ENCODE results near the gene CAPN13. TPM values are rescaled to one million over a fixed set of nuclear protein-coding genes. Genes with fewer than 3 reads are reported as not detected.

CAPN13 gene
- total RNA-seq, 2 experiments from 2014 or later: not detected

DNA sequence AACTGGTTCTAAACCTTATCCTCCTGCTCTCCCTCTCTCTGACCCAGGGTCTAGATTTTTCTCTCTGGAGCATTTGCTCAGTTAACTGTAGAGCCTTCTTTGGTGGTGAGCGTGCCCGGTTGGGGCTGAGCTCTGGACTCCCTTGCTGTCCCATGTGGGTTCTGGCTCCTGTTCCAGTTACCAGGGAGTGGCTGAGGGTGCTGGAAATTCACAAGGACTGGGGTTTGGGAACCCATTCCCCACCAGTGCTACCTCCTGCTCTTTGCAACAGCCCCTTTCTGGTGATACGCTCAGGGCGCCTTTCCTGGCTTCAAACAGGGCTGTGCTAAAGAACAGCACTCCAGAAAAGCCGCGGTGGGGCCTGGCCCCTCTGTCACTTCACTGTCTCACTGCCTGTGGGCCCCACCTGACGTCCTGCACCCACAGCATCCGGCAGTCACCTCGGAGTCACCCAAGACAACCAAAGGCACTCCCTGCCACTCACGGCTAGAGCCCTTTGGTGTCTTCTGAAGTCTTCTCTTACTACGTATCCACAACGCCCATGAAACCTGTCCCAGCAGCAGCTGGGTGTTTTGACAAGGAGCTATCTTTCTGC, 41.3 kb downstream of the CAPN13 start:
- Mint-ChIP-seq H3K4me3 (no peak overlapping the region), H3K36me3 (ENCODE audit: low read depth) (no peaks in the 10 kb centered on the region), H3K4me1 (no peaks in the 10 kb centered on the region), H3K9me3 (no peaks in the 10 kb centered on the region), H3K27ac (no peak overlapping the region), H3K27me3 (peaks cover 4% of the 10 kb centered on the region)
- POLR2A ChIA-PET: no interaction called here
- CTCF ChIA-PET: interaction anchor here (1.6 kb wide), 1 partner anchor 55 kb away, joined by 3 read pairs; no protein-coding TSS in a partner anchor
- no peak for DNase-seq

DNA sequence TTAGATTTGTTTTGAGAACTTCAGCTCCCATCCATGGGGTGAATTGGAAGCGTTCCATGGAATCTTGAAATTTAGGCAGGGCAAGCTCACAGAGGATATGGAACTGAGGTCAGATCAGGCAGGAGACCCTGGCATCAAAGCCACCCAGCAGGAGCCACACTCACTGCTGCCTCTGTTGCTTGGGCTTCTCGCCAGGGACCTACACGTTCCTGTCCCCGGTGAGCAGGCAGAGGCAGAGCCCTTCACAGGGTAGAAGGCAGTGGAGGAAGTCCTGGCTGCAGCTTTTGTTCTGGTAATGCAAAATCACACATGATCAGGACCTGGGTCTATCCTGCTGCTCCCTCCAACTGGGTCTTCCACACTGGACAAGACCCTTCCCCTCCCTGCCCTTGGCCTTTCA, 42.1 kb downstream of the CAPN13 start:
- CTCF ChIA-PET: no interaction called here
- POLR2A ChIA-PET: no interaction called here

DNA sequence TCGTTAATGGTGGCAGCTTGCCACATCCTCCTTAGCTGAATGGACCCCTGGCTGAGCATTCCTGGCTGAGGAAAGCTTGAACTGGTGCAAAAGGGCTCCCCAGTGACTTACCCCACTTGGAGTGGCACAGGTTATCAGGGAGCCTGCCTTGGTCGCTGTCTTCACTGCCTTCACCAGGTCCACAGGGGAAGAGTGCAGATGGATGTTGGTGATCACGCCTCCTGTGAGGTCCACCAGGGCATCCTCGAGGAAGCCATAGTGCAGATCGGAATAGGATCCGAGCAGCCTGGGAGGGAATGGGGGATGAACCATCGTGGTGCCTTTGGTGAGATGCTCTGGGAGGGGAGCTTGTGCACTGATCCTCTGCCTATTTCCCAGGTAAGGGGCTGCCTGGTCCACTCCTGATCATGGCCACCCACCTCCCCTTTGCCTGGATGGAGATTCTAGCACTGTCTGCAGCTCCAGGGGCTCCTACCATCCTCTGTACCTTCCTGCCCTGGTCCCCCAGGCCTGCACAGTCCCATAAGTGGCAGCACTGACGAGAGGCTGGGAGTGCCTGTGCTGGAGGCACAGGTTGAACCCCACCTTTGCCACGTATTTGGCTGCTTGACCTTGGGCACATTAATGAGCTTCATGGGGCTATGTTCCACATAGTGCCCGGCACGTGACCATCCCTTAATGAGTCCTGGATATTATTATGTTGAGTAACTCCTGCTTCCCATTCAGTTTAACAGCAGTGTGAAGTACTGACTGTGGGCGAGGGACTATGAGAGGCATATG, 43.0 kb downstream of the CAPN13 start:
- no peaks in the 10 kb centered on the region for H3K9me3 Mint-ChIP-seq
- peaks cover 4% of the 10 kb centered on the region for H3K27me3 Mint-ChIP-seq
- no peak overlapping the region for H3K27ac Mint-ChIP-seq
- ChIA-PET CTCF (interaction anchor here (1.2 kb wide), 1 partner anchor 53 kb away, joined by 4 read pairs; no protein-coding TSS in a partner anchor), POLR2A (no interaction called here)
- no peaks in the 10 kb centered on the region for H3K4me1 Mint-ChIP-seq
- no peak for DNase-seq
- H3K4me3 Mint-ChIP-seq: no peak overlapping the region
- H3K36me3 Mint-ChIP-seq (ENCODE audit: low read depth): no peaks in the 10 kb centered on the region

More for the DNA sequence above, 42.1 kb downstream of the CAPN13 start:
- no peaks in the 10 kb centered on the region for H3K4me1 Mint-ChIP-seq
- no peak overlapping the region for H3K27ac Mint-ChIP-seq
- H3K9me3 Mint-ChIP-seq: no peaks in the 10 kb centered on the region
- H3K27me3 Mint-ChIP-seq: peaks cover 4% of the 10 kb centered on the region
- no peak for DNase-seq
- no peaks in the 10 kb centered on the region for H3K36me3 Mint-ChIP-seq (ENCODE audit: low read depth)
- no peak overlapping the region for H3K4me3 Mint-ChIP-seq

DNA sequence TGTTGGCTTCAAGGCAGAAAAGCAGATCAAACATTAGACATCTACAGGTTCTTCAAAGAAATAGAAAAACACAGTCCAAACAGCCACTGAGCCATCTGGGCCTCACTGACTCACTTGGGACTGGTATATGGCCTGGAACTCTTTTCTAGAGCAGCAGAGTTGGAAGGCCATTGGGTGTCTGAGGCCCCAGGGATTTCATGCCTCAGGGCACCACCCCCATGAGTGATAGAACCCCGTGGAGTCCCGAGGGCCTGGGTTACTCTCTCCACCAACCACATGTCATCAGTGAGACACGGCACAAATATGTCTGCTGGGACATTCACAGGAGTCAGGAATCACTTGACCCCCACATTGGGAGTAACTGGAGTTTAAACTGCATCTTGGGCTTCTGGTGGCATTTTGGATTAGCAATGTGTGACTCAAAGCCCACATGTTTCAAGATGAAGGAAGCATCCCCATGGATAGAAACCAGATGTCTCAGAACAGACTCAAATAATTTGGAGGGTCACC, 44.0 kb downstream of the CAPN13 start:
- no peak for DNase-seq
- POLR2A ChIA-PET: no interaction called here
- CTCF ChIA-PET: interaction anchor here (1.2 kb wide), 1 partner anchor 52 kb away, joined by 4 read pairs; no protein-coding TSS in a partner anchor
- H3K4me1 Mint-ChIP-seq: no peaks in the 10 kb centered on the region
- peaks cover 2% of the 10 kb centered on the region for H3K27me3 Mint-ChIP-seq
- H3K27ac Mint-ChIP-seq: no peak overlapping the region
- no peaks in the 10 kb centered on the region for H3K9me3 Mint-ChIP-seq
- H3K36me3 Mint-ChIP-seq (ENCODE audit: low read depth): no peaks in the 10 kb centered on the region
- H3K4me3 Mint-ChIP-seq: no peak overlapping the region

DNA sequence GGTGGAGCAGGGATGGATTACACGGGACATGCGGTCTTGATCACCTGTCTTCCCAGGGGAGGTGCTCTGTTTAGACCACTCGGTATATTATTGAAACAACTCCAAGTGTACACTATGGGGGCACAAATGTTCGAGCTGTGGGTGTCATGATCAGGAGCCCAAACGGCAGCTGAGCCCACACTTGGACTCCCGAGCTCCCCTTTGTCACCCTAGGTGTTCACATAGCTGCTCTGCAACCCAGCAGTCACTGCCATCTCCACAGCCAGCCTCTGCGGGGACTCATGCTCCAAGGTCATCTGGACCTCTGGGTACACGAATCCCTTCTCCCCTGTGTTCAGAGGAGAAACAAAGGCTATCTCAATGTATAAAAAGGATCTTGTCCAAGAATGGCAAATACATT, 46.0 kb downstream of the CAPN13 start:
- no peaks in the 10 kb centered on the region for H3K36me3 Mint-ChIP-seq (ENCODE audit: low read depth)
- H3K4me3 Mint-ChIP-seq: no peak overlapping the region
- H3K9me3 Mint-ChIP-seq: no peaks in the 10 kb centered on the region
- no peak overlapping the region for H3K27ac Mint-ChIP-seq
- H3K27me3 Mint-ChIP-seq: no peaks in the 10 kb centered on the region
- no peaks in the 10 kb centered on the region for H3K4me1 Mint-ChIP-seq
- ChIA-PET POLR2A (no interaction called here), CTCF (no interaction called here)
- DNase-seq: no peak

DNA sequence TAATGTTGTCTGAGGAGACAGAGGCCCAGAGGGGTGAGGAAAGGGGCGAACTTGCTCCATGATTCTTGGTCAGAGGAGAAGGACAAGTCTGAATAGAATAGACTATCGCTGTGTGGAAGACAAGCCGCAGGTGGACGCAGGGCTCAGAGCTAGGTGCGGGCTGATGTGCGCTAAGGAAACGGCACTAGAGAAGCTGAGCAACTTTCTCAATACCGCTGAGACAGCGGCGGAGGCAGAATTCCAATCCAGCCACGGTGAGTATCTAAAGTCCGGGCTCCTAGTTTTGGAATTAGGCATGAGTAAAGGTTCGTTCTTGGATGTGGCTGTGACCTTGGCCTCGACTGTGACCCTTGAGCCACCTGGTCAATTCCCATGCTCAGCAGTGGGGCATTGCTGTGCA, 47.8 kb downstream of the CAPN13 start:
- no peak overlapping the region for H3K4me3 Mint-ChIP-seq
- H3K27ac Mint-ChIP-seq: no peak overlapping the region
- H3K4me1 Mint-ChIP-seq: no peaks in the 10 kb centered on the region
- no peak for DNase-seq
- H3K27me3 Mint-ChIP-seq: peaks cover 5% of the 10 kb centered on the region
- ChIA-PET CTCF (no interaction called here), POLR2A (no interaction called here)
- H3K36me3 Mint-ChIP-seq (ENCODE audit: low read depth): no peaks in the 10 kb centered on the region
- H3K9me3 Mint-ChIP-seq: no peaks in the 10 kb centered on the region

DNA sequence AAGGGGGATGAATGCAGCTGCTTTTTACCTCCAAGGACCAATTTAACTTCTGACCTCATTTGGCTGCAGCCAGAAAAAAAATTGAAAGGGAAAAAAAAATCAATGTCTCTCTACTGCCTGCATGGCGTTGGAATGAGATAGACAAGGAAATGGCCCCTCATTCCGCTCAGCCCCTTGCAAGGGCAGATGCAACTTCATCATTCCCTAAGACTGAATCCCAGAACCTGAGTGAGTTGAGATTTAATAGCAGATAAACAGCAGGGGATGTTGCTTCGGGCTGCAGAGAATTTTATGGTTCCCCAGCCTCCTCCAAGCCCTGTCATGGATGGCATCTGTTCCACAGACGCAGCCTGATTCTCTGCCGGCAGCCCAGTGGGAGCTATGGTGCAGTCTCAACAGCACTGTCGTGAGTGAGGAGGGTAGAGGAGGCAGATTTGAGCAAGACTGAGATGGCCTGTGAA, 49.0 kb downstream of the CAPN13 start:
- Mint-ChIP-seq H3K36me3 (ENCODE audit: low read depth) (no peaks in the 10 kb centered on the region), H3K27ac (no peak overlapping the region), H3K4me1 (no peaks in the 10 kb centered on the region), H3K27me3 (peaks cover 5% of the 10 kb centered on the region), H3K9me3 (no peaks in the 10 kb centered on the region), H3K4me3 (no peak overlapping the region)
- CTCF ChIA-PET: no interaction called here
- POLR2A ChIA-PET: no interaction called here
- DNase-seq: no peak

DNA sequence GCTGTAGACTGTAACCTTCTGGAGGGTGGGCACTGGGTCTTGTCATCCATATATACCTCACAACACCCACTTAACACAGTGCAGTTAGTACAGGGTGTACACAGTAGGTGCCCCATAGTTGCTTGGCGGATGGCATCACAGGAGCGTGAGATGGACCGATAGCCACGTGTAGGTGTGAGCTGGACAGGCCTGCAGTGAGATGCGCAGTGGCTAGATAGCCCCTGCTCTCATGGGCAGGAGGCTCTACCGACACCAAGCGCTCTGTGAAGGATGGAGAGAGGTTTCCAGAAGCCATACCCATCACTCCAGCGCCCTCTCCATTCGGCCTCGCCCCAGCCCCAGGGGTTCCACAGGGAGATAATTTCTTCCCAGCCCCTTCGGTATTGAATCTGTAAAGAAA, 49.5 kb downstream of the CAPN13 start:
- Mint-ChIP-seq H3K27ac (no peak overlapping the region), H3K36me3 (ENCODE audit: low read depth) (no peaks in the 10 kb centered on the region), H3K27me3 (peaks cover 5% of the 10 kb centered on the region), H3K9me3 (no peaks in the 10 kb centered on the region), H3K4me1 (no peaks in the 10 kb centered on the region), H3K4me3 (no peak overlapping the region)
- DNase-seq: no peak
- ChIA-PET POLR2A (no interaction called here), CTCF (no interaction called here)

DNA sequence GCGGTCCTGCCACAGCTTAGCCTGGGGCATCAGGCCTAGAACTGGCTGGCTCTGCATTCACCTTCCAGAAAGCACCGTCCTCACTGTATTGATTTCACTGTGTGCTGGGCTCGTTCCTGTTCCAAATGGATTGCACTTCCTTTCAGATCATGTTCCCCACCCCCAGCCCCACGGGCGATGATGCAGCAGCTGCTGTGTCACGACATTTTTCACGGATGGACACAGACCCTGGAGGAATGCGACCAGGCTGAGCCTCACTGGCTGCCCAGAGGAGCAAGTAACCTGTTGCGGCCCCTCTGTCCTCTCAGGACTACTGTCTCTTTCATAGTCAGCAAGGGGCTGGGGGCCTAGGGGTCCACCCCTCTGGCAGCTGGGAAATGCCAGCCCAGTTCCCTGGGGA, 50.3 kb downstream of the CAPN13 start:
- Mint-ChIP-seq H3K36me3 (ENCODE audit: low read depth) (no peaks in the 10 kb centered on the region), H3K27me3 (peaks cover 8% of the 10 kb centered on the region), H3K4me1 (no peaks in the 10 kb centered on the region), H3K9me3 (no peaks in the 10 kb centered on the region), H3K4me3 (no peak overlapping the region), H3K27ac (no peak overlapping the region)
- ChIA-PET POLR2A (no interaction called here), CTCF (no interaction called here)
- DNase-seq: no peak

DNA sequence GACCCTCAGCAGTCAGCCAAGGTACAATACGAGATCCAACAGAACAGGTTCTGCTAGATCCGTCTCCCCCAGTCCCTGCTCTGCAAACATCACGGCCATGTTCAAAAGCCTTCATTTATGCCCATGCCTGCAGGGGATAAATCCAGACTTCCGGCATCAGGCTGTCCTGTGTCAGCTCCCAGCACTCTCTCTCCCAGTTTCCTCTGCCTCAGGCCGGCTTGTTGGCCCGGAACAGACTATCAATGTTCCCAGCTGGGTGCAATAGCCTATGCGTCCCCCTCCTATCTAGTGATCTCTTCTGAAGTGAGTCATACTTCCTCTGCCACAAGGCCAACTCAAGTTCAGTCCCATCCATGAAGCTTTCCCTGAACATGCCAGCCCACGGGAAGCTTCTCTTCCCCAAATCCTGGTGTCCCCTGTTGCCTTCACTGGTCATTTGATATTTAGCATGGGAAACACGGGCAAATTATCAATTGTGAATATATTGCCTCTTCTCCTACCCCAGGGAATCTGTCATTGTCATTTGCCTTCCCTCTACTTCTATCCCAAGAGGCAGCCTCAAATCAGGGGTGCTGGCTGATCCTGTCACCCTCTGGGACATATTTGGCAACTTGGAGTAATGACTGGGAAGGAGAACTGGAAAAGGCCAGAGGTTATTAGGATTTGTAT, 51.1 kb downstream of the CAPN13 start:
- Mint-ChIP-seq H3K36me3 (ENCODE audit: low read depth) (no peaks in the 10 kb centered on the region), H3K9me3 (no peaks in the 10 kb centered on the region), H3K27ac (no peak overlapping the region), H3K4me1 (no peaks in the 10 kb centered on the region), H3K27me3 (peaks cover 8% of the 10 kb centered on the region), H3K4me3 (no peak overlapping the region)
- ChIA-PET CTCF (no interaction called here), POLR2A (no interaction called here)
- no peak for DNase-seq

DNA sequence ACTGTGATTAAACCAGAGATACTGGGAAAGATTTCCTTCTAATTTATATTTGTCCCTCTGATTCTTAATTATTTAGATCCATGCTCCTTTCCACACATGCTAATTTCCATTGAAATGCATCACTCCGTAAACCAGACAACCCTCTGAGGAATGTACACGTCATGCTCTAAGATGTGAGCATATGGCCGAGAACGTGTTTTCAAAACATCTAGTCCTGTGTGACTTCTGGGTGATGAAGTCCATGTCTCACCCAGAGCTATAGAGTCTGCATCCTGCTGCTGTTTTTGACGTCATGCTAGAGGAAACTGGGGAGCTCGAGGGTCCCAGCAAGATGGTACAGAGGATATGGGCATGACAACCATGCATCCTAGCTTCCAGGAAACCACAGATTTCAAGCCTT, 53.6 kb downstream of the CAPN13 start:
- no peak overlapping the region for H3K4me3 Mint-ChIP-seq
- no peaks in the 10 kb centered on the region for H3K9me3 Mint-ChIP-seq
- no peak overlapping the region for H3K27ac Mint-ChIP-seq
- H3K4me1 Mint-ChIP-seq: no peaks in the 10 kb centered on the region
- peaks cover 8% of the 10 kb centered on the region for H3K27me3 Mint-ChIP-seq
- no peaks in the 10 kb centered on the region for H3K36me3 Mint-ChIP-seq (ENCODE audit: low read depth)
- CTCF ChIA-PET: no interaction called here
- POLR2A ChIA-PET: no interaction called here
- no peak for DNase-seq

DNA sequence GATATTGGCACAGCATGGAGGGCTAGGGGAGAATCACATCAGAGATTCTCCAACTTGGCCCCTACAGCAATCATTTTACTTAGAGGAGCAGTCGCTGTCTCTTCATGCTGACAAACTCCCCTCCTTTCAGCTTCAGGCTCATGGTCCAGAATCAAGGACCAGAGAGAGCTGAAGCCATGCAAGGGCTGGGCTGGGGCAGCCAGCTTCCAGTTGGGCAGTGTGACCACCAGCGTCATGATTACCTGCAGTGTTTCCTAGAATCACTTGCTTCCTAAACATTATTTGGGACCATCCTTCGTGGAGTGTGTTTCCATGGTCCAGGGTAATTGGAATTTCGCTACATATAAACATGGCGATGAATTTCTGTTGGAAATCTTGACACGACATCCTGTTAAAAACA, 54.4 kb downstream of the CAPN13 start:
- Mint-ChIP-seq H3K27ac (no peak overlapping the region), H3K4me1 (no peaks in the 10 kb centered on the region), H3K4me3 (no peak overlapping the region), H3K36me3 (ENCODE audit: low read depth) (no peaks in the 10 kb centered on the region), H3K27me3 (peaks cover 9% of the 10 kb centered on the region), H3K9me3 (no peaks in the 10 kb centered on the region)
- DNase-seq: no peak
- ChIA-PET POLR2A (no interaction called here), CTCF (no interaction called here)

DNA sequence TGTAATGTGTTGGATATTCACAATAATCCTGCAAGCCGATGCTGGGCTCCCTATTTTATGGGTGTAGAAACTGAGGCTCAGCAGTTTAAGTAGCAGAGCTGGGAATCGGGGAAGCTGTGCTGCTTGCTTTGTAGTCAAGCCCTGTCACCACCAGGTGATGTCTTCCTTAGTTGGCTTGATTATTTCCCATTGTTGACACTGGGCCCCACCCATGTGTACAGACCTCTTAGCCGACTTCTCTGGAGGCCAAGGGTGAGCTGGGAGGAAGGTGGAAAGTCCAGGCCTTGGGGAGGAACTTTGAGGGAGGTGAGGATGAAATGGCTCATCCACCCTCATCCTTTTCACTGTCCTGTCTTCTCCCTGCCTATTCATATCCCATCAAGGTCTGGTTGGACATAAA, 60.0 kb downstream of the CAPN13 start:
- POLR2A ChIA-PET: no interaction called here
- Mint-ChIP-seq H3K27me3 (peaks cover 6% of the 10 kb centered on the region), H3K36me3 (ENCODE audit: low read depth) (no peaks in the 10 kb centered on the region), H3K27ac (no peak overlapping the region), H3K4me3 (no peak overlapping the region), H3K4me1 (peaks cover 2% of the 10 kb centered on the region), H3K9me3 (no peaks in the 10 kb centered on the region)
- no peak for DNase-seq
- CTCF ChIA-PET: no interaction called here

Measured in activated CD4-positive, alpha-beta memory T cell treated with anti-CD3 and anti-CD28 coated beads, Interleukin-2, amount 10 ng/mL, durations not matched to agents 7 days and 5 days (primary cell).